ENCODE measurements around the gene HTR4. TPM values are rescaled to one million over a fixed set of nuclear protein-coding genes. Genes with fewer than 3 reads are reported as not detected.

Gene HTR4
- total RNA-seq, 4 donors from 2014 or later = 17.6 to 21.3 (median 19.9) TPM

- intact Hi-C loops (cut with DNase I; ENCODE audit: low total_unique reads) = no loop called here
- TF ChIP-seq CTCF (IDR thresholded peaks at IDR 0.05) (peak; percentile 25 to 53 (median 40)), POLR2AphosphoS5 (IDR thresholded peaks at IDR 0.05) (no peak), POLR2A (IDR thresholded peaks at IDR 0.05) (no peak), EP300 (IDR thresholded peaks at IDR 0.05; ENCODE audit: low read depth) (no peak)
- DNase-seq = peak; percentile 28
- no peak overlapping the region for H3K4me3 ChIP-seq
- no peaks in the 10 kb centered on the region for H3K36me3 ChIP-seq
- no peaks in the 10 kb centered on the region for H3K27me3 ChIP-seq
- WGBS, 2 donors (ENCODE audit: low coverage in 1 of 2) = 68 to 73% methylated on average over 9 to 22 of the region's 22 CpGs
- H3K4me1 ChIP-seq = no peaks in the 10 kb centered on the region
- in situ Hi-C loops (cut with MboI; ENCODE audit: low pct_ligation_motif_present in 1 of 4, low pct_unique_long_range_greater_than_20kb in 1 of 4, low sequenced_read_pairs in 3 of 4) = no loop called here
- H3K27ac ChIP-seq = no peak overlapping the region
- H3K9me3 ChIP-seq = no peaks in the 10 kb centered on the region
Observed at GRCh38 chr5:148482697-148483462, 171.4 kb downstream of the HTR4 start.

GRCh38 chr5:148482196-148482595 lies 172.1 kb downstream of the HTR4 start:
- intact Hi-C loops (cut with DNase I; ENCODE audit: low total_unique reads) = no loop called here
- in situ Hi-C loops (cut with MboI; ENCODE audit: low pct_ligation_motif_present in 1 of 4, low pct_unique_long_range_greater_than_20kb in 1 of 4, low sequenced_read_pairs in 3 of 4) = no loop called here
- Histone ChIP-seq H3K4me3 (no peak overlapping the region), H3K4me1 (no peaks in the 10 kb centered on the region), H3K27ac (no peak overlapping the region), H3K27me3 (no peaks in the 10 kb centered on the region), H3K9me3 (no peaks in the 10 kb centered on the region), H3K36me3 (no peaks in the 10 kb centered on the region)
- WGBS, 2 donors (ENCODE audit: low coverage in 1 of 2) = 80 to 100% methylated on average over 1 to 7 of the region's 7 CpGs
- TF ChIP-seq EP300 (IDR thresholded peaks at IDR 0.05; ENCODE audit: low read depth) (no peak), POLR2AphosphoS5 (IDR thresholded peaks at IDR 0.05) (no peak), POLR2A (IDR thresholded peaks at IDR 0.05) (no peak), CTCF (IDR thresholded peaks at IDR 0.05) (no peak)
- DNase-seq = no peak

- DNase-seq = no peak
- H3K4me3 ChIP-seq = no peak overlapping the region
- in situ Hi-C loops (cut with MboI; ENCODE audit: low pct_ligation_motif_present in 1 of 4, low pct_unique_long_range_greater_than_20kb in 1 of 4, low sequenced_read_pairs in 3 of 4) = no loop called here
- intact Hi-C loops (cut with DNase I; ENCODE audit: low total_unique reads) = no loop called here
- H3K27ac ChIP-seq = no peak overlapping the region
- no peaks in the 10 kb centered on the region for H3K36me3 ChIP-seq
- TF ChIP-seq CTCF (IDR thresholded peaks at IDR 0.05) (no peak), POLR2A (IDR thresholded peaks at IDR 0.05) (no peak), EP300 (IDR thresholded peaks at IDR 0.05; ENCODE audit: low read depth) (no peak), POLR2AphosphoS5 (IDR thresholded peaks at IDR 0.05) (no peak)
- no peaks in the 10 kb centered on the region for H3K27me3 ChIP-seq
- no peaks in the 10 kb centered on the region for H3K4me1 ChIP-seq
- H3K9me3 ChIP-seq = no peaks in the 10 kb centered on the region
- 80 to 85% methylated on average over 3 of the region's 3 CpGs for WGBS, 2 donors (ENCODE audit: low coverage in 1 of 2)
Observed at GRCh38 chr5:148477429-148477828, 176.9 kb downstream of the HTR4 start.

- TF ChIP-seq POLR2A (IDR thresholded peaks at IDR 0.05) (no peak), POLR2AphosphoS5 (IDR thresholded peaks at IDR 0.05) (no peak), EP300 (IDR thresholded peaks at IDR 0.05; ENCODE audit: low read depth) (no peak), CTCF (IDR thresholded peaks at IDR 0.05) (no peak)
- H3K27me3 ChIP-seq = no peaks in the 10 kb centered on the region
- intact Hi-C loops (cut with DNase I; ENCODE audit: low total_unique reads) (no loop called here), in situ Hi-C loops (cut with MboI; ENCODE audit: low pct_ligation_motif_present in 1 of 4, low pct_unique_long_range_greater_than_20kb in 1 of 4, low sequenced_read_pairs in 3 of 4) (no loop called here)
- H3K36me3 ChIP-seq = no peaks in the 10 kb centered on the region
- no peak overlapping the region for H3K27ac ChIP-seq
- WGBS, 2 donors (ENCODE audit: low coverage in 1 of 2) = 90 to 96% methylated on average over 3 of the region's 3 CpGs
- no peaks in the 10 kb centered on the region for H3K4me1 ChIP-seq
- no peak for DNase-seq
- no peak overlapping the region for H3K4me3 ChIP-seq
- no peaks in the 10 kb centered on the region for H3K9me3 ChIP-seq
Observed at GRCh38 chr5:148476302-148476701, 178.0 kb downstream of the HTR4 start.
